Activated CD4-positive, CD25-positive, alpha-beta regulatory T cell (primary cell): ENCODE measurements around the gene CFTR.
"Not testable (repeated sequence)": the region's sequence is repeated elsewhere in the genome, so short reads cannot be mapped to it uniquely, and the experiment has no call there.

Experiments used
- DNase-seq, 4 experiments: peaks; one replicate each; lab custom pipeline; 2025; lab: John Stamatoyannopoulos, UW

The CFTR gene

GRCh38 chr7:117479225-117480054 is at the start of gene CFTR:
TSS of gene CFTR (plus strand) at chr7:117480025. CDS start at chr7:117480095, 70 bp downstream.
- DNase-seq = no peak

DNA sequence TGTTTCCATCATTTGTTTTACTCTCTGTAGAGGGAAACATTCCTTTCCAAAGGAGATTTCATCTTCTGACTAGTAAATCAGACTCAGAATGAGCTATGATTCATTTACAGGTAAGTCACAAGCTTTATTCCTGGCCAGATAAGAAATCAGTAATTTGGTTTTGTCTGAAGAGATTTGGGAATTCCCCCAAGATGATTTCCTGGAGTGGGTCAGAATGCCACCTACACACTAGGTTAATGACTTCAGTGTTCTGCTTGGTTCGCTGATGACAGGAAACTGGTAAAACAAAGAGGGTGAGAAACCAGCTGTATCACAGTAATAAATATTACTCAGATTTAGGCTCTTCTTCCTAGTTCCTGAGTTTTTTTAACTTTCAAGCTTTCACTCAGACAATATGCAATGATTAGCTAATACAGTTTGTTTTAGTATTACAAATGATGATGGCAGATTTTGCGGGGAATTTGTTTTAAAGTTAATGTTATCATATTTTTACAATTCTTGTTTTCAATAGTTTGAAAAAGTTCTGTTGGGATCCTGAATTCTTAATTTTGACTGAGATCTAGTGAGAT is 44.3 kb upstream of the CFTR start:
- no peak for DNase-seq

GRCh38 chr7:117444646-117445045 is 35.2 kb upstream of the CFTR start:
- DNase-seq = no peak

GRCh38 chr7:117445206-117445605 is 34.6 kb upstream of the CFTR start:
- DNase-seq = no peak

- no peak for DNase-seq
Measured at GRCh38 chr7:117446220-117446815, 33.5 kb upstream of the CFTR start.

DNA sequence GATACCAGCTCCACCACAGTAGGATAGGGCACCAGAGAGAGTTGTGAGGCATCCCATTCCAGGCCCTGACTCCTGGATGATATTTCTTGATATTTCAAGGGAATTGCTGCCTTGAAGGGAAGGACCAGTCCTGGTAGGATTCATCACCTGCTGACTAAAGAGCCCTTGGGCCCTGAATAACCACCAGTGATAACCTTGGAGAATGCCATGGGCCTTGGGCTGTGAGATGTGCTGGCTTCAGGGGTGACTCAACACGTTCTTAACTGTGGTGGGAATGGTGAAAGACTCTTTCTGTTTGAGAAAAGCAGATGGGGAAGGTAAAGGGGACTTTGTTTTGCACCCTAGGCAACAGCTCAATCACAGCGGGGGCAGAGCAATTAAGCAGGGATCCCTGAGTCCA is 31.2 kb upstream of the CFTR start:
- no peak for DNase-seq

DNA sequence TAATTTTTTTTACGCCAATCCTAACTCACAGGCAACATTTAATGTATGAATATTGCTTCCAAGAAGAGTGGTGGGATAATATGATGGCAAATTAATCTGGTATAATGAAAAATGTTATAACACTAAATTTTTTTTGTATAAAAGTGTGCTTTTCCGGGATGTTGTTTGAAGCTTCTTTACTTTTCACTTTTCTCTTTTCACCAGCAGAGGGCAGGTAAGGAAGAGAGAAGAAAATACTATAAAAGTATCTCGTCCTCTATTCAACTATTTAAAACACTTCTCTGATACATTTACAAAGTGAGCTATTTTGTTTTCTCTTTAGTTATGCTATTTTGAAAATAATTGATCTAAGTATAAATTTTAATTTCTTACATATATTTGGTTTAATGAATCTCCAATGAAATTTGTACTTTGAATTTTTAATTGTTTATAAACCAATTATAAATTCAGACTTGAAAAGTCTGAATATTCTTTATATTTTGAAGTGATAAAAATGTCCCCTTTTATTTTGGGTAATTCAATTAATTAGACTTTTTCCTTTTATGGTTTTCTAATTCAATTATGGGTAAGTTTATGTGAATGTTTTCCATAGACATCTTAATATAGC is 20.7 kb upstream of the CFTR start:
- DNase-seq = no peak

GRCh38 chr7:117459735-117460134 is 20.1 kb upstream of the CFTR start:
- DNase-seq = no peak

DNA sequence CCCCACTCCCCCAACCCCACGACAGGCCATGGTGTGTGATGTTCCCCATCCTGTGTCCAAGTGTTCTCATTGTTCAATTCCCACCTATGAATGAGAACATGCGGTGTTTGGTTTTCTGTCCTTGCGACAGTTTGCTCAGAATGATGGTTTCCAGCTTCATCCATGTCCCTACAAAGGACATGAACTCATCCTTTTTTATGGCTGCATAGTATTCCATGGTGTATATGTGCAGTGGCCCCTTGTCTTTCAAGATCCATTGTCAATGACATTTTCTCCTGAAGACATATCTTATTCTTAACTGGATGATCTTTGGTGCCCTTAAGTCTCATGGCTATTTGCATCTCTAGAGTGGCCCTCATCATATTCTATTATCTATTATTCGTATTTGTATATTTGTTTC is 19.0 kb upstream of the CFTR start:
- DNase-seq = not testable (repeated sequence)

DNA sequence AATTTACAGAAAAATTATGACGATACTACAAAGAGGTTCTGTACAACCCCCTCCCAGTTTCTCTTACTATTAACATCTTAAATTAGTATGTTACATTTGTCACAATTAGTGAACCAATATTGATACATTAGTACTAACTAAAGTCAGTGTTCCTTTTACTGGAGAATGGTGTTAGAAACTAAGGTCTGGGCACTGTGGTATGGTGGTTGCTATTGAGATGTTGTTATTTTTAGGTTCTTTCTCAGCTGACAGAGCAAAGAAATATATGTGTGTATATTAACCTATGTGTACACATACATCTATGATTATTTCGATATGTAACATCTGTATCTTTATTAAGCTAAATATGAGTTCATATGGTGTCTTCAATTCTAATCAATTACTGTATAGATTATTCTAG is 11.7 kb upstream of the CFTR start:
- DNase-seq = no peak

DNA sequence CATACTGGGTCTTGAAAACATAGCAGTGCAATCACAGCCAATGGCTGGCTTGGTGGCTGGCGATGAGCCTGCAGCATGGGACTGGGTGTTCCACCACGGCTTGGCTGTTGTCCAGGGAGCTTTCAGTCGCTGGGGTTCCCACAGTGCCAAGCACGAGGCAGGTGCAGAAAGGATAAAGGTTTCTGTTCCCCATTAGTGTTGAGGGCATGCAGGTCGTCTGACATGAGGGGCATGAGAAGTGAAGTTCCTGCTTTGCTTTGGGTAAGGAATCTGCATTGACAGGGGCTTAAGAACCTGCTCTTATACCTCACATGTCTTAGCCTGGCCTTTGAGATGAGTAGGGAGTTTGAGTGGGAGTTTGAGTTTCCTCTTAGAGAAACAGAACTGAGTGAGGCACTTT is 9.0 kb upstream of the CFTR start:
- DNase-seq = no peak

DNA sequence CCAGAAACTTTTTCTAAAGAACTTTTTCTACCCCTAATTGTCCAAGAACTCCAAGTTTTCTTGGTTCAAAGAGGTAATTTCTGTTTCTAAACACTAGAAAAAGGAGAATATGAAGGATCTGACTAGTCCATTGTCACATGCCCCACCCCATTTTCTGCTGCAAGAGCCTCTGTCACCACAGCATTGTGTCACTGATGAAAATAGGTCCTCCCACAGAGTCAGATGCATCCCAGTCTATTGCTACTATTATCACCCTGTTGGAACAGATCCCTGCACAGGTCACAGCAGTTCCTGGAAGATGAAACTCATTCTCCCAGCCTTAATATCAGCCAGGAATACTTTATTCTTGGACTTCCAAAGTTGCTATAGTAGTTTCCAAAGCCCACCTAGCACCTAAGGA is 7.5 kb upstream of the CFTR start:
- no peak for DNase-seq

DNA sequence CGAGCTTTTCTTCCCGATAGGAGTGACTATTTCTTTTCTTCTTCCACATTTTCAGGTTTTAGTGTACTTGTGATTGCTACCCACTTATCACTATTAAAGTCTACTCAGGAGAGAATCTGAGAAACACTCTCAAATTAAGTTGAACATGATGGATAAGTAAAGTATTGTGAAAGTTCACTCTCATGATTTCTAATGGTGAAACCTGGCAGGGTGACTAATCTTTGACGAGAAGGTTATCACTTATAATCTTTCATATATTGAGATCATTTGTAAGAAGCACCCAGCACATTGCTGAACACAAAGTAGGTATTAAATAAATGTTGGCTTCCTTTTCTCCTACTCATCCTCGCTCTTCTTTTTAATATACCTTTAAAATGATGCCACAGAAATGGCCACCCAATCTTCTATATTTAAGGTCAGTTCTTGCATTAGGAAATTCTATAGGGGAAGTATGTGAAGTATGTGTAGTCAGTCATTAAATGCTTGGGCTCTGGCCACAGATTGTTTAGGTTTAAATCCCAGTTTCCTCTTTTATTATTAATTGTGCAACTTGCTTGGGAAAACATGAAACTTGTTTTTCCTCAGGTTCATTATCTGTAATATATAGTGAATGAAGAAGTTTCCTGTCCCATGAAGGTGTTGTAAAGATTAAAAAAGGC is 3.1 kb upstream of the CFTR start:
- DNase-seq = no peak

GRCh38 chr7:117478836-117479224 is 995 bp upstream of the CFTR start:
- no peak for DNase-seq

GRCh38 chr7:117480055-117480362 is 184 bp downstream of the CFTR start:
- no peak for DNase-seq

- no peak for DNase-seq
Measured at GRCh38 chr7:117480978-117481377, 1.2 kb downstream of the CFTR start.

- no peak for DNase-seq
Measured at GRCh38 chr7:117485118-117485620, 5.3 kb downstream of the CFTR start.

GRCh38 chr7:117489016-117489415 is 9.2 kb downstream of the CFTR start:
- DNase-seq = no peak

GRCh38 chr7:117489430-117489829 is 9.6 kb downstream of the CFTR start:
- DNase-seq = no peak

- DNase-seq = no peak
Measured at GRCh38 chr7:117489911-117490310, 10.1 kb downstream of the CFTR start.

DNA sequence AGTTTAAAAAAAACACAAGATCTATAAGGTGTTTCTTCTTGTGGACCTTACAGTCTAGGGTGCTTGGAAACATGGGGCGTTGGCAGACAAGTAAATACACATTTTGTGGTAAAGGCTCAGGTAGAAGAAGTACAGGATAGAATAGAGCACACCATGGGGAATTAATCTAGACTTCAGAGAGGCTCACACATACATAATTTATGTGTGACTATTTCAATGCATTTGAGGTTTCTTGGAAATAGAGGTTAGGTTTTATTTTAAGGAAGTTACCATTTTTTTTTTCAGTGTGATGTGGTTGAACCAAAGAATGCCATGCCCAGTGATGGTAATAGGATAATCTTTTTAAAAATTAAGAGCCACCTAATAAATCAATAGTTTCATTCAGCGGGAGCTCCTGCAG is 12.8 kb downstream of the CFTR start:
- DNase-seq = no peak

GRCh38 chr7:117493460-117493859 is 13.6 kb downstream of the CFTR start:
- no peak for DNase-seq
